Neural cell (in vitro differentiated cells): Measurements from ENCODE around the gene GCNT2.

Source experiments
- CTCF ChIP-seq: fragments of 450-650 bp; IDR thresholded peaks from 2 replicates; pipeline ENCODE4 v1.5.1; 2014; ENCODE audit warnings: antibody characterized with exemption, mild to moderate bottlenecking, moderate library complexity; ENCODE audit not compliant: poor library complexity, severe bottlenecking
- EZH2 ChIP-seq: fragments of 200-600, 300-800 bp; shearing (Covaris generic), sonication (generic); IDR thresholded peaks from 2 replicates; pipeline ENCODE4 v1.6.1; 2014; ENCODE audit warnings: antibody characterized with exemption, low read length, borderline replicate concordance, mild to moderate bottlenecking; ENCODE audit not compliant: insufficient read depth, poor library complexity, severe bottlenecking
- TF ChIP-seq, protein P1 (sequence below): IDR thresholded peaks from 2 replicates; pipeline ENCODE4 v1.6.1; 2012; ENCODE audit warnings: borderline replicate concordance

- TF ChIP-seq CTCF: no peak
- TF ChIP-seq EZH2: no peak
- TF ChIP-seq, protein P1, sequence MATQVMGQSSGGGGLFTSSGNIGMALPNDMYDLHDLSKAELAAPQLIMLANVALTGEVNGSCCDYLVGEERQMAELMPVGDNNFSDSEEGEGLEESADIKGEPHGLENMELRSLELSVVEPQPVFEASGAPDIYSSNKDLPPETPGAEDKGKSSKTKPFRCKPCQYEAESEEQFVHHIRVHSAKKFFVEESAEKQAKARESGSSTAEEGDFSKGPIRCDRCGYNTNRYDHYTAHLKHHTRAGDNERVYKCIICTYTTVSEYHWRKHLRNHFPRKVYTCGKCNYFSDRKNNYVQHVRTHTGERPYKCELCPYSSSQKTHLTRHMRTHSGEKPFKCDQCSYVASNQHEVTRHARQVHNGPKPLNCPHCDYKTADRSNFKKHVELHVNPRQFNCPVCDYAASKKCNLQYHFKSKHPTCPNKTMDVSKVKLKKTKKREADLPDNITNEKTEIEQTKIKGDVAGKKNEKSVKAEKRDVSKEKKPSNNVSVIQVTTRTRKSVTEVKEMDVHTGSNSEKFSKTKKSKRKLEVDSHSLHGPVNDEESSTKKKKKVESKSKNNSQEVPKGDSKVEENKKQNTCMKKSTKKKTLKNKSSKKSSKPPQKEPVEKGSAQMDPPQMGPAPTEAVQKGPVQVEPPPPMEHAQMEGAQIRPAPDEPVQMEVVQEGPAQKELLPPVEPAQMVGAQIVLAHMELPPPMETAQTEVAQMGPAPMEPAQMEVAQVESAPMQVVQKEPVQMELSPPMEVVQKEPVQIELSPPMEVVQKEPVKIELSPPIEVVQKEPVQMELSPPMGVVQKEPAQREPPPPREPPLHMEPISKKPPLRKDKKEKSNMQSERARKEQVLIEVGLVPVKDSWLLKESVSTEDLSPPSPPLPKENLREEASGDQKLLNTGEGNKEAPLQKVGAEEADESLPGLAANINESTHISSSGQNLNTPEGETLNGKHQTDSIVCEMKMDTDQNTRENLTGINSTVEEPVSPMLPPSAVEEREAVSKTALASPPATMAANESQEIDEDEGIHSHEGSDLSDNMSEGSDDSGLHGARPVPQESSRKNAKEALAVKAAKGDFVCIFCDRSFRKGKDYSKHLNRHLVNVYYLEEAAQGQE: no peak
Measured at GRCh38 chr6:10589429-10589727, 68.2 kb downstream of the GCNT2 start.
